Transverse colon (tissue), 4 donors: Measurements from ENCODE around the gene FOXD3.

Experiments used
- EP300 ChIP-seq: sonication (generic); formaldehyde crosslinking; IDR thresholded peaks from one replicate; pipeline ENCODE4 v1.6.1; 2017; ENCODE audit warnings: antibody characterized with exemption, low read depth
- POLR2A ChIP-seq: fragments of 450-650 bp; IDR thresholded peaks from one replicate; pipeline ENCODE4 v1.6.1; 2016; ENCODE audit warnings: antibody characterized with exemption, mild to moderate bottlenecking, moderate library complexity
- POLR2AphosphoS5 ChIP-seq, 3 donors: sonication (generic); formaldehyde crosslinking; IDR thresholded peaks; one replicate each; pipeline ENCODE4 v1.6.1; 2016; ENCODE audit warnings: antibody characterized with exemption in 3 of 3
- TF ChIP-seq, protein P1 (sequence below), 5 experiments: fragments of 200-600 bp in 3 of 5; fragments of 450-650 bp in 2 of 5; sonication (generic) in 3 of 5; IDR thresholded peaks; 1 replicate in 2 of 5; 2 replicates in 3 of 5; pipeline ENCODE4 v1.5.1; 2016 to 2017; ENCODE audit warnings: antibody characterized with exemption in 5 of 5, inconsistent platforms in 3 of 5, mild to moderate bottlenecking in 2 of 5, moderate library complexity in 1 of 5

DNA sequence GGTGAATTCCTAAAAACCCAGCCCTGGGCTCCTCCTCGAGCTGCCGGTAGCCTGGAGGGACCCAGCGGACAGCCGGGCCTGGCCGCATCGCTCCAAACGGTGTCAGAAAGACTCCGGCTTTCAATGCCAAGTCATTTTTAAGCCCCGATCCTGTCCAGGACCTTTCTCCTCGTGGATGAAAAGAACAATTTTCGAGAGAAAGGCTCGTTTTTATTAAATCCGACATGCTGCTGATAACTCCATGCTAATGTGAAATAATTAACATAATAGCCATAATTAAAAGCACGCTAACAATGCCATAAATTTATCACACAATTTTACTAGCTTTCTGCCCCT, 4.6 kb upstream of the FOXD3 start:
- TF ChIP-seq POLR2A, result no peak
- TF ChIP-seq, protein P1, sequence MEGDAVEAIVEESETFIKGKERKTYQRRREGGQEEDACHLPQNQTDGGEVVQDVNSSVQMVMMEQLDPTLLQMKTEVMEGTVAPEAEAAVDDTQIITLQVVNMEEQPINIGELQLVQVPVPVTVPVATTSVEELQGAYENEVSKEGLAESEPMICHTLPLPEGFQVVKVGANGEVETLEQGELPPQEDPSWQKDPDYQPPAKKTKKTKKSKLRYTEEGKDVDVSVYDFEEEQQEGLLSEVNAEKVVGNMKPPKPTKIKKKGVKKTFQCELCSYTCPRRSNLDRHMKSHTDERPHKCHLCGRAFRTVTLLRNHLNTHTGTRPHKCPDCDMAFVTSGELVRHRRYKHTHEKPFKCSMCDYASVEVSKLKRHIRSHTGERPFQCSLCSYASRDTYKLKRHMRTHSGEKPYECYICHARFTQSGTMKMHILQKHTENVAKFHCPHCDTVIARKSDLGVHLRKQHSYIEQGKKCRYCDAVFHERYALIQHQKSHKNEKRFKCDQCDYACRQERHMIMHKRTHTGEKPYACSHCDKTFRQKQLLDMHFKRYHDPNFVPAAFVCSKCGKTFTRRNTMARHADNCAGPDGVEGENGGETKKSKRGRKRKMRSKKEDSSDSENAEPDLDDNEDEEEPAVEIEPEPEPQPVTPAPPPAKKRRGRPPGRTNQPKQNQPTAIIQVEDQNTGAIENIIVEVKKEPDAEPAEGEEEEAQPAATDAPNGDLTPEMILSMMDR (IDR thresholded peaks at IDR 0.05), result no peak
- TF ChIP-seq POLR2AphosphoS5 (IDR thresholded peaks at IDR 0.05), result no peak
- no peak for TF ChIP-seq EP300
